K562 (cell line): ENCODE measurements around the gene ZMYM2. TPM values are rescaled to one million over a fixed set of nuclear protein-coding genes. Genes with fewer than 3 reads are reported as not detected.

ENCODE experiments used
- ATAC-seq: fragments of 200-7000 bp; cut with Tn5 transposase; 3 replicates; pipeline ENCODE4 v1.9.1; 2020; ENCODE audit warnings: moderate library complexity
- BruUV-seq: library from RNA; stranded (reverse); fragments of 400-500 nt; replicated peaks from 2 replicates; lab custom pipeline; 2021; lab: Mats Ljungman, UMichigan
- CTCF ChIA-PET: fragments of 300-600 bp; formaldehyde crosslinking; extraction: SDS; loops from one replicate; lab custom pipeline; 2021; ENCODE audit warnings: low intra/inter-chr PET ratio; lab: Yijun Ruan, JAX
- POLR2A ChIA-PET: fragments of 300-600, 350-650 bp; sonication (Branson Sonifier 250); formaldehyde crosslinking; extraction: SDS; loops from one replicate; lab custom pipeline; 2021; ENCODE audit warnings: antibody characterized with exemption, inconsistent platforms; lab: Yijun Ruan, JAX
- DNase-seq, 4 experiments: peaks; one replicate each; pipeline versions ENCODE4 v3.0.0 to v3.0.0-alpha.2; 2011 to 2018; ENCODE audit warnings: low spot score in 3 of 4, mixed read lengths in 3 of 4; ENCODE audit errors: extremely low read depth in 1 of 4
- FAIRE-seq: peaks from 2 replicates; lab custom pipeline; 2011; peaks lifted over from hg19 to GRCh38; lab: Jason Lieb, UNC
- H2AFZ ChIP-seq: 2 replicates; pipeline ENCODE4 v1.6.0; 2011; ENCODE audit warnings: low read depth, low read length, control low read depth, inconsistent platforms
- H3K27ac ChIP-seq: fragments of 200-600 bp; 3 replicates; pipeline ENCODE4 v1.8.0; 2011; ENCODE audit warnings: low read depth, mild to moderate bottlenecking, control low read depth, inconsistent platforms, low read length, moderate library complexity, mixed read lengths; ENCODE audit errors: extremely low read depth
- H3K27me3 ChIP-seq, 2 experiments: fragments of 300-600 bp in 1 of 2; 2 replicates in 1 of 2; 3 replicates in 1 of 2; pipeline versions ENCODE4 v1.6.0 to v1.8.0; 2011; ENCODE audit warnings: inconsistent platforms in 2 of 2, low read length in 2 of 2, mild to moderate bottlenecking in 1 of 2, mixed read lengths in 1 of 2, moderate library complexity in 1 of 2; ENCODE audit not compliant: control insufficient read depth in 2 of 2, insufficient read depth in 2 of 2
- H3K36me3 ChIP-seq: fragments of 300-600 bp; 3 replicates; pipeline ENCODE4 v1.8.0; 2011; ENCODE audit warnings: mild to moderate bottlenecking, low read length, inconsistent platforms; ENCODE audit not compliant: control insufficient read depth, insufficient read depth
- H3K4me1 ChIP-seq, 2 experiments: fragments of 200-600 bp in 1 of 2; replicated peaks in 1 of 2; 2 replicates in 1 of 2; 3 replicates in 1 of 2; pipeline versions ENCODE4 v1.5.1 to v1.8.0; 2011; ENCODE audit warnings: inconsistent platforms in 2 of 2, low read length in 2 of 2, mild to moderate bottlenecking in 1 of 2, mixed read lengths in 1 of 2, moderate library complexity in 1 of 2; ENCODE audit not compliant: control insufficient read depth in 2 of 2, insufficient read depth in 2 of 2
- H3K4me2 ChIP-seq: 2 replicates; pipeline ENCODE4 v1.6.1; 2011; ENCODE audit warnings: low read length, control low read depth, inconsistent platforms, mixed read lengths; ENCODE audit not compliant: insufficient read depth
- H3K4me3 ChIP-seq: fragments of 200-600 bp; sonication (generic), shearing (Covaris generic); 2 replicates; pipeline ENCODE4 v1.5.1; 2016; ENCODE audit warnings: control low read depth, inconsistent platforms
- H3K79me2 ChIP-seq: fragments of 200-600 bp; 3 replicates; pipeline ENCODE4 v1.8.0; 2011; ENCODE audit warnings: low read length, inconsistent platforms; ENCODE audit not compliant: control insufficient read depth, insufficient read depth
- H3K9ac ChIP-seq, 2 experiments: 2 replicates each; pipeline versions ENCODE4 v1.6.0 to v1.6.1; 2011; ENCODE audit warnings: low read depth in 2 of 2, low read length in 2 of 2, control low read depth in 1 of 2, inconsistent platforms in 1 of 2, mild to moderate bottlenecking in 1 of 2, mixed read lengths in 1 of 2; ENCODE audit not compliant: insufficient read depth in 1 of 2
- H3K9me1 ChIP-seq: one replicate; pipeline ENCODE4 v1.6.0; 2011; ENCODE audit warnings: inconsistent platforms, mild to moderate bottlenecking, low read length, moderate library complexity; ENCODE audit not compliant: control insufficient read depth, insufficient read depth
- H3K9me3 ChIP-seq: replicated peaks from 2 replicates; pipeline ENCODE4 v1.5.1; 2011; ENCODE audit warnings: low read depth, low read length, inconsistent platforms; ENCODE audit not compliant: control insufficient read depth, insufficient read depth
- H4K20me1 ChIP-seq: replicated peaks from 2 replicates; pipeline ENCODE4 v1.6.1; 2011; ENCODE audit warnings: low read length, inconsistent platforms, mixed read lengths; ENCODE audit not compliant: control insufficient read depth, insufficient read depth
- NBN ChIP-seq: fragments of 450-650 bp; IDR thresholded peaks from 2 replicates; pipeline ENCODE4 v1.6.1; 2016; ENCODE audit warnings: low read depth, mild to moderate bottlenecking
- PRDM10 ChIP-seq: fragments of 450-650 bp; IDR thresholded peaks from 2 replicates; pipeline ENCODE4 v1.6.1; 2018; ENCODE audit not compliant: partially characterized antibody
- SRF ChIP-seq, 2 experiments: fragments of 250-450, 450-650 bp in 1 of 2; sonication (Bioruptor Pico) in 1 of 2; sonication (generic) in 1 of 2; formaldehyde crosslinking; IDR thresholded peaks; 2 replicates each; pipeline versions ENCODE4 v1.5.0 to v1.5.1; 2020 to 2022; ENCODE audit warnings: mild to moderate bottlenecking in 1 of 2, missing genetic modification reagents in 1 of 2
- XRCC3 ChIP-seq: fragments of 450-650 bp; IDR thresholded peaks from 2 replicates; pipeline ENCODE4 v1.6.1; 2017; ENCODE audit warnings: mild to moderate bottlenecking, moderate library complexity
- WGBS: fragments of 100-300 bp; shearing (Covaris generic); methylation state at CpG from one replicate; pipeline ENCODE4 v1.1.6; 2016; ENCODE audit warnings: low coverage, mixed read lengths; ENCODE audit not compliant: insufficient coverage; ENCODE audit errors: missing lambda C conversion rate; 5-methylcytosine and 5-hydroxymethylcytosine counted together
- in situ Hi-C: fragments of 300-500 bp; cut with MboI; formaldehyde crosslinking; loops from 4 replicates; pipeline ENCODE4 v1.15.0; 2018; ENCODE audit warnings: inconsistent platforms, mixed read lengths
- intact Hi-C: fragments of 100-400 bp; cut with micrococcal nuclease; formaldehyde crosslinking; loops from 2 replicates; pipeline ENCODE4 v1.14.2; 2022
- polyA plus RNA-seq, 8 experiments: library from polyadenylated mRNA; depleted of rRNA in 4 of 8; stranded (reverse) in 5 of 8; unstranded in 3 of 8; fragments of >200 nt; fragmentation: Nextera tagmentation in 2 of 8; fragmentation: Illumina TruSeq in 1 of 8; extraction: Ambion mirVana in 2 of 8; extraction: Trizol in 1 of 8; gene quantifications; 2 replicates each; pipeline versions ENCODE4 v1.2.1 to v1.2.3, GENCODE V29; 2011 to 2014; ENCODE audit warnings: inconsistent platforms in 1 of 8, missing spikeins in 1 of 8
- total RNA-seq, 7 experiments: library from RNA; depleted of rRNA in 6 of 7; stranded (reverse); fragments of >200 nt in 6 of 7; fragmentation: Illumina TruSeq in 2 of 7; extraction: Trizol in 2 of 7; gene quantifications; 2 replicates each; pipeline versions ENCODE4 v1.2.1 to v1.2.3, GENCODE V29; 2011 to 2021; ENCODE audit warnings: low replicate concordance in 1 of 7

ZMYM2 gene
- total and polyA plus RNA-seq, 9 of the 15 experiments (the other 6 are each of a cell fraction or from before 2014, with no cell fraction given), result 5.0 to 48.8 (median 26.8) TPM

- DNase-seq, result no peak
- no peak overlapping the region for H3K9ac ChIP-seq
- intact Hi-C loops (no loop called here), in situ Hi-C loops (no loop called here)
- 0 out of 2 replicates have a peak, but pooled peaks cover 3% of the 10 kb centered on the region for H3K9me3 ChIP-seq
- H3K27me3 ChIP-seq, result peaks cover 4 to 8% of the 10 kb centered on the region in 2 experiments
- H3K4me2 ChIP-seq, result no peak overlapping the region
- H3K36me3 ChIP-seq, result no peaks in the 10 kb centered on the region
- H3K4me3 ChIP-seq, result no peak overlapping the region
- no peak overlapping the region for H3K27ac ChIP-seq
- TF ChIP-seq PRDM10 (no peak), NBN (no peak), XRCC3 (no peak), SRF (CRISPR knock-in tag; IDR thresholded peaks at IDR 0.05) (no peak)
- no peaks in the 10 kb centered on the region for H3K4me1 ChIP-seq
- ATAC-seq, result no peak
- WGBS, result 8% methylated on average over 6 of the region's 6 CpGs
- H3K79me2 ChIP-seq, result no peaks in the 10 kb centered on the region
- POLR2A ChIA-PET, result no interaction called here
- no TSS peak for BruUV-seq
- H2AFZ ChIP-seq, result no peak overlapping the region
- FAIRE-seq, result no peak
- no peaks in the 10 kb centered on the region for H4K20me1 ChIP-seq
- no peaks in the 10 kb centered on the region for H3K9me1 ChIP-seq
- CTCF ChIA-PET, result no interaction called here
Measured at GRCh38 chr13:20093951-20094350, 135.4 kb downstream of the ZMYM2 start.
